ENCODE results near the gene C1QTNF2. TPM values are rescaled to one million over a fixed set of nuclear protein-coding genes. Genes with fewer than 3 reads are reported as not detected.

Gene C1QTNF2
- total RNA-seq, 3 donors from 2014 or later: 0.43 to 1.5 (median 0.89) TPM

DNA sequence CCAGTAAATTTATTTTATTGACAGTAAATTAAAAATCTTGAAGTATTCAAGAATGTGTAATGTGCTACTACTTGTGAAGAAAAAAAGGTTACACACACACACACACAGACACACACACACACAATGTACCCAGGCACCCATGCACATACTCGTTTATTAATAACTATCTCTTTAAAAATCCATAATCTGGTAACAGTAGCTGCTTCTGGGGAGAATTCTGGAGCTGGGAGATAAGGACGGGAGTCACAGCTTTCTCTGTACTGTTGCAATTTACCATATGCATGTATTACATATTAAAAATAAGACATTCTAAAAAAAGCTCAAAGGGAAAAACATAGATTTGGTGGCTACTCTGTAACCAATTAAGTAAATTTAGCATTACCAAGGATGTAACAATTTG is 7.9 kb upstream of the C1QTNF2 start:
- Histone ChIP-seq H3K9me3 (no peaks in the 10 kb centered on the region), H3K4me1 (ENCODE audit: low read depth) (no peaks in the 10 kb centered on the region), H3K36me3 (ENCODE audit: low read depth) (no peaks in the 10 kb centered on the region), H3K4me3 (no peak overlapping the region)
- ATAC-seq (no peak), DNase-seq (no peak)
- TF ChIP-seq, protein P1, sequence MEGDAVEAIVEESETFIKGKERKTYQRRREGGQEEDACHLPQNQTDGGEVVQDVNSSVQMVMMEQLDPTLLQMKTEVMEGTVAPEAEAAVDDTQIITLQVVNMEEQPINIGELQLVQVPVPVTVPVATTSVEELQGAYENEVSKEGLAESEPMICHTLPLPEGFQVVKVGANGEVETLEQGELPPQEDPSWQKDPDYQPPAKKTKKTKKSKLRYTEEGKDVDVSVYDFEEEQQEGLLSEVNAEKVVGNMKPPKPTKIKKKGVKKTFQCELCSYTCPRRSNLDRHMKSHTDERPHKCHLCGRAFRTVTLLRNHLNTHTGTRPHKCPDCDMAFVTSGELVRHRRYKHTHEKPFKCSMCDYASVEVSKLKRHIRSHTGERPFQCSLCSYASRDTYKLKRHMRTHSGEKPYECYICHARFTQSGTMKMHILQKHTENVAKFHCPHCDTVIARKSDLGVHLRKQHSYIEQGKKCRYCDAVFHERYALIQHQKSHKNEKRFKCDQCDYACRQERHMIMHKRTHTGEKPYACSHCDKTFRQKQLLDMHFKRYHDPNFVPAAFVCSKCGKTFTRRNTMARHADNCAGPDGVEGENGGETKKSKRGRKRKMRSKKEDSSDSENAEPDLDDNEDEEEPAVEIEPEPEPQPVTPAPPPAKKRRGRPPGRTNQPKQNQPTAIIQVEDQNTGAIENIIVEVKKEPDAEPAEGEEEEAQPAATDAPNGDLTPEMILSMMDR (IDR thresholded peaks at IDR 0.05): no peak
- intact Hi-C loops (cut with DNase I, micrococcal nuclease): no loop called here

DNA sequence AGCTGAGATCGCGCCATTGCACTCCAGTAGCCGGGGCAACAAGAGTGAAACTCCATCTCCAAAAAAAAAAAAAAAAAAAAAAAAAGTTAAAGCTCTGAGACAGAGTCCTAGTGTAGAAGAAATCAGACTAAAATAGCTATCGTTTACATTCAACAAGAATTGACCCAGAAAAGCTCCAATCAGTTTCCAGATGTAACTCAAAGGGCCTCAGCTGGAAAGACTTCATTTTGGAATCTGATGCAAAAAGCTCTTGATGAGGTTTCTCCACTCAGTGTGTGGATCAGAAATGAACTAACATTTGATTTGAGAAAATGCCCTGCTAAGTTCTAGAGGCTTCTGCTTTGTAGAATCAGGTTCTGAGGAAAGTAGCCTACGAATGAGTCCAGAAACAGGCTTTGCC is 7.2 kb upstream of the C1QTNF2 start:
- TF ChIP-seq, protein P1 (IDR thresholded peaks at IDR 0.05): no peak
- H3K9me3 ChIP-seq: no peaks in the 10 kb centered on the region
- no peak overlapping the region for H3K4me3 ChIP-seq
- intact Hi-C loops (cut with DNase I, micrococcal nuclease): no loop called here
- ATAC-seq (no peak), DNase-seq (no peak)
- H3K36me3 ChIP-seq (ENCODE audit: low read depth): no peaks in the 10 kb centered on the region
- no peaks in the 10 kb centered on the region for H3K4me1 ChIP-seq (ENCODE audit: low read depth)

DNA sequence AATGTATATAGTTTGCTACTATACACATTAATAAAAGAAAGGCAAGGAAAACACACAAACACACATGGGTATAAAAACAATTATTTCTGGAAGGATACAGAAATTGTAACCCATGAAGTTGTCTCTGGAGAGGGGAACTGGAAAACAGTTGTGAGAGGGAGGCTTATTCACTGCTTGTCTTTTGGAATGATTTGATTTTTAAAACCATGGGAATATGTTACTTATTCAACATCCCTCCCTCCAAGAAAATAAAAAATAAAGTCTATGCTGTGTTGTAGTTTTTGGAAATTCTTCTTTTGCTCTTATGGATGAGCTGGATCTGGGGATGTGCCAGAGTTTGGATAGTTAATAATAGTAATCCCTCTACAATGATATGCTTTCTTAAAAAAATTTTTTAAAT is 6.0 kb upstream of the C1QTNF2 start:
- no peaks in the 10 kb centered on the region for H3K9me3 ChIP-seq
- TF ChIP-seq, protein P1 (IDR thresholded peaks at IDR 0.05): no peak

DNA sequence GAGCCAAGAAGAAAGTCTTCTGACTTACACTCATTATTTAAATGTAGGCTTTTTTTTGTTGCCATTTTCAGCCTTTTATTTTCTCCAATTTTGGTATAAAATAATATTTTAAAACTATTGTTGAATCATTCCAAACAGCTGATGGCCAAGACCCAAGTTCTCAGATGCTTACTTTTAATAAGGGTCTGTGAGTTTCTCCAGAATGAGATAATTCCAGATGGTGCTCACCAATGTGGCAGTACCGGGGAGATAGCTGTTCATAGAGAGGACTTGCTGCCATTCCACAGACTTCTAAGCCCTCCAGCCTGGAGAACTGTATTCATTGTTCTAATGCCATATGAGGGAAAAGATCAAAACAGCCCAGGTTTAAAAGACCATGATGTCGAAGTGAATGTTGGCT is 5.3 kb upstream of the C1QTNF2 start:
- H3K9me3 ChIP-seq: no peaks in the 10 kb centered on the region
- TF ChIP-seq, protein P1 (IDR thresholded peaks at IDR 0.05): no peak
- no peak for ATAC-seq
- H3K4me1 ChIP-seq (ENCODE audit: low read depth): no peaks in the 10 kb centered on the region
- intact Hi-C loops (cut with DNase I, micrococcal nuclease): no loop called here
- H3K36me3 ChIP-seq (ENCODE audit: low read depth): no peaks in the 10 kb centered on the region
- DNase-seq: no peak
- H3K4me3 ChIP-seq: no peak overlapping the region

More for the DNA sequence above, 6.0 kb upstream of the C1QTNF2 start:
- intact Hi-C loops (cut with DNase I, micrococcal nuclease): no loop called here
- H3K4me3 ChIP-seq: no peak overlapping the region
- H3K4me1 ChIP-seq (ENCODE audit: low read depth): no peaks in the 10 kb centered on the region
- ATAC-seq (no peak), DNase-seq (no peak)
- no peaks in the 10 kb centered on the region for H3K36me3 ChIP-seq (ENCODE audit: low read depth)

DNA sequence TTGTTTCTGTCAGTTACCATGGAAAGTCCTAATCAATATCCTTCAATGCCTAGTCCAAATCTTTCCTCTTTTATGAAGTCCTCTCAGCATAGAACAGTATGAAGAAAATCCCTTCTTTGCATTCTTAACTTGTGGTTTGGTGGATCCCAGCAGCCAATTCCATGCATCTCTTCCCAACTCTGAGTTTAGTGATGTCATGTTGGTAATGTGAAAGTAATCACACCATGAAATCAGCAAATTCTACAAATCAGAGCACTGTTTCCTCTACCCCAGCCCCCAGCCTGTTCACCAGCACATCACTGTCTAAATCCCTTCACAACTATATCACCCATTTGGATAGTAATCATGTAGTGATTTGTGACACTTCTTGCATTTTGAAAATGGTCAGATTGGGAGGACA is 4.7 kb upstream of the C1QTNF2 start:
- H3K36me3 ChIP-seq (ENCODE audit: low read depth): no peaks in the 10 kb centered on the region
- H3K4me1 ChIP-seq (ENCODE audit: low read depth): peaks cover 5% of the 10 kb centered on the region
- H3K4me3 ChIP-seq: no peak overlapping the region
- no peaks in the 10 kb centered on the region for H3K9me3 ChIP-seq
- TF ChIP-seq, protein P1 (IDR thresholded peaks at IDR 0.05): no peak
- no peak for DNase-seq
- no peak for ATAC-seq
- intact Hi-C loops (cut with DNase I, micrococcal nuclease): no loop called here

DNA sequence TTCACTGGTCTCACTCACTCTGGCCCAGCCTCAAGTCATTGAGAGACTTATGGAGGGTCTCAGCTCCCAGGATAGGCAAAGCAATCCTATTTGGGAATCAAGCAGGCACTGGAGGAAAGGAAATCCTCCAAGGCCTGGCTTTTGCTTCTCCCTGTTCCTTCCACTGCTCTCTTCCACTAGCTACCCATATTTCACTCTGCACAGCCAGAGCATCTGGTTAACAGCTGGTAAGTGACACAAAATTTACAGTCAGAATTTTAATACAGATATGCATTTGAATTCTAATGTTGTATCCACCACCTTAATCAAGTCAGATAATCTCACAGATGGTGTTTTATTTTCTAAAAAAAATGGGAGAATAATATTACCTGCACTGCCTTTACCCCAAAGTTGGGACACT is 868 bp upstream of the C1QTNF2 start:
- ATAC-seq (no peak), DNase-seq (no peak)
- Histone ChIP-seq H3K4me3 (no peak overlapping the region), H3K4me1 (ENCODE audit: low read depth) (peaks cover 14% of the 10 kb centered on the region), H3K36me3 (ENCODE audit: low read depth) (no peaks in the 10 kb centered on the region), H3K9me3 (no peaks in the 10 kb centered on the region)
- intact Hi-C loops (cut with DNase I, micrococcal nuclease): no loop called here
- TF ChIP-seq, protein P1 (IDR thresholded peaks at IDR 0.05): no peak
